ENCODE data around the gene GALNT3.

DNA sequence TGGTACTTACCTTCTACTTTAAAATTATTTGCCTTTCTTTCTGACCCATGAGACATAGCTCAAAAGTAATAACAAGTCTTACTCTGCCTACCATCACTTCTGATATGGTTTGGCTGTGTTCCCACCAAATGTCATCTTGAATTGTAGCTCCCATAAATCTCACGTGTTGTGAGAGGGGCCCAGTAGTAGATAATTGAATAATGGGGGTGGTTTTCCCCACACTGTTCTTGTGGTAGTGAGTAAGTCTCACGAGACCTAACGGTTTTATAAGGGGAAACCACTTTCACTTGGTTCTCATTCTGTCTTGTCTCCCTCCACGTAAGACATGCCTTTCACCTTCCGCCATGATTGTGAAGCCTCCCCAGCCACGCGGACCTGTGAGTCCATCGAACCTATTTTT is 47.5 kb downstream of the GALNT3 start:
- TF ChIP-seq, protein P1, sequence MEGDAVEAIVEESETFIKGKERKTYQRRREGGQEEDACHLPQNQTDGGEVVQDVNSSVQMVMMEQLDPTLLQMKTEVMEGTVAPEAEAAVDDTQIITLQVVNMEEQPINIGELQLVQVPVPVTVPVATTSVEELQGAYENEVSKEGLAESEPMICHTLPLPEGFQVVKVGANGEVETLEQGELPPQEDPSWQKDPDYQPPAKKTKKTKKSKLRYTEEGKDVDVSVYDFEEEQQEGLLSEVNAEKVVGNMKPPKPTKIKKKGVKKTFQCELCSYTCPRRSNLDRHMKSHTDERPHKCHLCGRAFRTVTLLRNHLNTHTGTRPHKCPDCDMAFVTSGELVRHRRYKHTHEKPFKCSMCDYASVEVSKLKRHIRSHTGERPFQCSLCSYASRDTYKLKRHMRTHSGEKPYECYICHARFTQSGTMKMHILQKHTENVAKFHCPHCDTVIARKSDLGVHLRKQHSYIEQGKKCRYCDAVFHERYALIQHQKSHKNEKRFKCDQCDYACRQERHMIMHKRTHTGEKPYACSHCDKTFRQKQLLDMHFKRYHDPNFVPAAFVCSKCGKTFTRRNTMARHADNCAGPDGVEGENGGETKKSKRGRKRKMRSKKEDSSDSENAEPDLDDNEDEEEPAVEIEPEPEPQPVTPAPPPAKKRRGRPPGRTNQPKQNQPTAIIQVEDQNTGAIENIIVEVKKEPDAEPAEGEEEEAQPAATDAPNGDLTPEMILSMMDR (IDR thresholded peaks at IDR 0.05) = no peak
- TF ChIP-seq EP300 (IDR thresholded peaks at IDR 0.05; ENCODE audit: borderline replicate concordance in 1 of 2, low read depth in 1 of 2, low read length in 1 of 2) = no peak
- TF ChIP-seq, protein P2, sequence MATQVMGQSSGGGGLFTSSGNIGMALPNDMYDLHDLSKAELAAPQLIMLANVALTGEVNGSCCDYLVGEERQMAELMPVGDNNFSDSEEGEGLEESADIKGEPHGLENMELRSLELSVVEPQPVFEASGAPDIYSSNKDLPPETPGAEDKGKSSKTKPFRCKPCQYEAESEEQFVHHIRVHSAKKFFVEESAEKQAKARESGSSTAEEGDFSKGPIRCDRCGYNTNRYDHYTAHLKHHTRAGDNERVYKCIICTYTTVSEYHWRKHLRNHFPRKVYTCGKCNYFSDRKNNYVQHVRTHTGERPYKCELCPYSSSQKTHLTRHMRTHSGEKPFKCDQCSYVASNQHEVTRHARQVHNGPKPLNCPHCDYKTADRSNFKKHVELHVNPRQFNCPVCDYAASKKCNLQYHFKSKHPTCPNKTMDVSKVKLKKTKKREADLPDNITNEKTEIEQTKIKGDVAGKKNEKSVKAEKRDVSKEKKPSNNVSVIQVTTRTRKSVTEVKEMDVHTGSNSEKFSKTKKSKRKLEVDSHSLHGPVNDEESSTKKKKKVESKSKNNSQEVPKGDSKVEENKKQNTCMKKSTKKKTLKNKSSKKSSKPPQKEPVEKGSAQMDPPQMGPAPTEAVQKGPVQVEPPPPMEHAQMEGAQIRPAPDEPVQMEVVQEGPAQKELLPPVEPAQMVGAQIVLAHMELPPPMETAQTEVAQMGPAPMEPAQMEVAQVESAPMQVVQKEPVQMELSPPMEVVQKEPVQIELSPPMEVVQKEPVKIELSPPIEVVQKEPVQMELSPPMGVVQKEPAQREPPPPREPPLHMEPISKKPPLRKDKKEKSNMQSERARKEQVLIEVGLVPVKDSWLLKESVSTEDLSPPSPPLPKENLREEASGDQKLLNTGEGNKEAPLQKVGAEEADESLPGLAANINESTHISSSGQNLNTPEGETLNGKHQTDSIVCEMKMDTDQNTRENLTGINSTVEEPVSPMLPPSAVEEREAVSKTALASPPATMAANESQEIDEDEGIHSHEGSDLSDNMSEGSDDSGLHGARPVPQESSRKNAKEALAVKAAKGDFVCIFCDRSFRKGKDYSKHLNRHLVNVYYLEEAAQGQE (IDR thresholded peaks at IDR 0.05; ENCODE audit: low read depth, low read length) = no peak
- TF ChIP-seq TAF1 (IDR thresholded peaks at IDR 0.05; ENCODE audit: borderline replicate concordance, low read depth, low read length) = no peak
- TF ChIP-seq JUND (IDR thresholded peaks at IDR 0.05) = no peak
- TF ChIP-seq TEAD4 (IDR thresholded peaks at IDR 0.05; ENCODE audit: borderline replicate concordance, insufficient read depth) = no peak
